GM23338 (cell line): ENCODE measurements around the gene CASTOR1. TPM values are rescaled to one million over a fixed set of nuclear protein-coding genes. Genes with fewer than 3 reads are reported as not detected.
A peak's percentile ranks its signal among the peaks of the same experiment; 100 is the strongest.

Experiments used
- ATAC-seq: fragments of 200-7000 bp; cut with Tn5 transposase; 3 replicates; pipeline ENCODE4 v1.9.1; 2020
- DNase-seq: peaks from one replicate; pipeline ENCODE4 v3.0.0-alpha.2; 2015; ENCODE audit warnings: low spot score
- H2AFZ ChIP-seq: fragments of 200-600 bp; sonication (generic); 2 replicates; pipeline ENCODE4 v1.8.0; 2016; ENCODE audit warnings: antibody characterized with exemption, mild to moderate bottlenecking, moderate library complexity
- H3F3A ChIP-seq: fragments of 200-600 bp; sonication (generic); replicated peaks from 2 replicates; pipeline ENCODE4 v1.8.0; 2017; ENCODE audit warnings: antibody characterized with exemption, mixed run types, low read depth
- H3K27ac ChIP-seq: fragments of 200-600 bp; sonication (generic); 2 replicates; pipeline ENCODE4 v1.6.1; 2016; ENCODE audit warnings: low read depth
- H3K27me3 ChIP-seq: fragments of 200-600 bp; sonication (generic); 2 replicates; pipeline ENCODE4 v1.8.0; 2016; ENCODE audit warnings: mild to moderate bottlenecking, mixed run types, moderate library complexity; ENCODE audit not compliant: insufficient read depth
- H3K36me3 ChIP-seq: fragments of 200-600 bp; sonication (generic); 2 replicates; pipeline ENCODE4 v1.8.0; 2016; ENCODE audit warnings: mild to moderate bottlenecking; ENCODE audit not compliant: insufficient read depth
- H3K4me1 ChIP-seq: fragments of 200-600 bp; sonication (generic); 2 replicates; pipeline ENCODE4 v1.8.0; 2016; ENCODE audit warnings: mild to moderate bottlenecking, moderate library complexity; ENCODE audit not compliant: insufficient read depth
- H3K4me2 ChIP-seq: fragments of 200-600 bp; sonication (generic); 2 replicates; pipeline ENCODE4 v1.7.1; 2017; ENCODE audit warnings: mixed run types
- H3K4me3 ChIP-seq: fragments of 200-600 bp; sonication (generic); 2 replicates; pipeline ENCODE4 v1.6.1; 2016; ENCODE audit warnings: mixed run types
- H3K79me2 ChIP-seq: fragments of 200-600 bp; sonication (generic); replicated peaks from 2 replicates; pipeline ENCODE4 v1.8.0; 2017; ENCODE audit warnings: mild to moderate bottlenecking; ENCODE audit not compliant: insufficient read depth
- H3K9me2 ChIP-seq: fragments of 200-600 bp; sonication (generic); 2 replicates; pipeline ENCODE4 v1.8.0; 2017; ENCODE audit not compliant: insufficient read depth
- H4K20me1 ChIP-seq: fragments of 200-600 bp; sonication (generic); replicated peaks from 2 replicates; pipeline ENCODE4 v1.8.0; 2017; ENCODE audit warnings: mild to moderate bottlenecking; ENCODE audit not compliant: insufficient read depth
- H3K27ac Mint-ChIP-seq: 2 replicates; pipeline ENCODE4 v1.8.0; 2020; ENCODE audit warnings: inconsistent platforms, mild to moderate bottlenecking, moderate library complexity, mixed read lengths
- H3K27me3 Mint-ChIP-seq: 3 replicates; pipeline ENCODE4 v1.8.0; 2022; ENCODE audit warnings: low read depth, mild to moderate bottlenecking, moderate library complexity, mixed read lengths, inconsistent platforms; ENCODE audit not compliant: insufficient read depth, poor library complexity
- H3K36me3 Mint-ChIP-seq: 3 replicates; pipeline ENCODE4 v1.8.0; 2021; ENCODE audit warnings: low read depth, mild to moderate bottlenecking, inconsistent platforms, moderate library complexity, mixed read lengths
- H3K4me1 Mint-ChIP-seq: 3 replicates; pipeline ENCODE4 v1.8.0; 2020; ENCODE audit warnings: mild to moderate bottlenecking, inconsistent platforms, mixed read lengths
- H3K4me3 Mint-ChIP-seq: 3 replicates; pipeline ENCODE4 v1.8.0; 2021; ENCODE audit warnings: moderate library complexity, mild to moderate bottlenecking, inconsistent platforms, mixed read lengths
- H3K9me3 Mint-ChIP-seq: 3 replicates; pipeline ENCODE4 v1.8.0; 2020; ENCODE audit warnings: moderate library complexity, mild to moderate bottlenecking, inconsistent platforms, mixed read lengths
- CREB1 ChIP-seq: fragments of 250-450 bp; sonication (Bioruptor Pico); IDR thresholded peaks from 2 replicates; pipeline ENCODE4 v1.5.0; 2020; ENCODE audit warnings: low read depth, mild to moderate bottlenecking, moderate library complexity
- ETS1 ChIP-seq: IDR thresholded peaks from 2 replicates; pipeline ENCODE4 v1.6.1; 2016; ENCODE audit warnings: antibody characterized with exemption
- EZH2 ChIP-seq: fragments of 200-600 bp; sonication (generic); IDR thresholded peaks from one replicate; pipeline ENCODE4 v1.8.0; 2017; ENCODE audit warnings: antibody characterized with exemption, mild to moderate bottlenecking, low read depth; ENCODE audit not compliant: unreplicated experiment
- EZH2phosphoT487 ChIP-seq: fragments of 200-600 bp; sonication (generic); IDR thresholded peaks from one replicate; pipeline ENCODE4 v1.8.1; 2018; ENCODE audit warnings: antibody characterized with exemption; ENCODE audit not compliant: unreplicated experiment
- NANOG ChIP-seq: IDR thresholded peaks from 2 replicates; pipeline ENCODE4 v1.6.1; 2016; ENCODE audit warnings: antibody characterized with exemption, borderline replicate concordance
- POLR2AphosphoS5 ChIP-seq: IDR thresholded peaks from 2 replicates; pipeline ENCODE4 v1.6.1; 2016; ENCODE audit warnings: antibody characterized with exemption, low read depth
- REST ChIP-seq: IDR thresholded peaks from one replicate; pipeline ENCODE4 v1.6.1; 2018; ENCODE audit warnings: antibody characterized with exemption; ENCODE audit not compliant: unreplicated experiment
- STAT1 ChIP-seq: IDR thresholded peaks from one replicate; pipeline ENCODE4 v1.6.1; 2016; ENCODE audit warnings: antibody characterized with exemption; ENCODE audit not compliant: unreplicated experiment
- ZNF114 ChIP-seq: fragments of 250-450 bp; sonication (Bioruptor Pico); IDR thresholded peaks from 2 replicates; pipeline ENCODE4 v1.5.0; 2020; ENCODE audit warnings: mild to moderate bottlenecking, moderate library complexity
- polyA plus RNA-seq: library from polyadenylated mRNA; unstranded; fragments of >200 nt; fragmentation: Nextera tagmentation; extraction: Ambion mirVana; gene quantifications from 2 replicates; pipeline ENCODE4 v1.2.1, GENCODE V29; 2016
- total RNA-seq: library from RNA; depleted of rRNA; stranded (reverse); fragments of >200 nt; shearing (Covaris generic); gene quantifications from 2 replicates; pipeline ENCODE4 v1.2.3, GENCODE V29; 2014
- TF ChIP-seq, protein P1 (sequence below): fragments of 250-450 bp; sonication (Bioruptor Pico); IDR thresholded peaks from 2 replicates; pipeline ENCODE4 v1.5.0; 2020; ENCODE audit warnings: mild to moderate bottlenecking, moderate library complexity

CASTOR1 gene
- total and polyA plus RNA-seq, 2 experiments from 2014 or later: 11.3 to 23.2 TPM

- Mint-ChIP-seq H3K4me1 (peaks cover 25% of the 10 kb centered on the region), H3K36me3 (peaks cover 11% of the 10 kb centered on the region), H3K9me3 (no peaks in the 10 kb centered on the region), H3K4me3 (peak within 1 kb of the TSS; percentile 76), H3K27me3 (peaks cover 8% of the 10 kb centered on the region), H3K27ac (peak within 1 kb of the TSS; percentile 83; the same call in 1 of the 2 replicates)
- H3K79me2 ChIP-seq: no peaks in the 10 kb centered on the region
- peaks cover 6% of the 10 kb centered on the region for H3K4me1 ChIP-seq
- H3F3A ChIP-seq: peaks cover 9% of the 10 kb centered on the region
- peak within 1 kb of the TSS; percentile 79; the same call in 1 of the 2 replicates for H3K27ac ChIP-seq
- TF ChIP-seq ETS1 (no peak), EZH2phosphoT487 (no peak), REST (no peak), EZH2 (no peak), NANOG (no peak), POLR2AphosphoS5 (no peak; the same call in 1 of the 2 replicates), ZNF114 (CRISPR knock-in tag) (no peak), STAT1 (no peak), CREB1 (CRISPR knock-in tag) (no peak)
- TF ChIP-seq, protein P1, sequence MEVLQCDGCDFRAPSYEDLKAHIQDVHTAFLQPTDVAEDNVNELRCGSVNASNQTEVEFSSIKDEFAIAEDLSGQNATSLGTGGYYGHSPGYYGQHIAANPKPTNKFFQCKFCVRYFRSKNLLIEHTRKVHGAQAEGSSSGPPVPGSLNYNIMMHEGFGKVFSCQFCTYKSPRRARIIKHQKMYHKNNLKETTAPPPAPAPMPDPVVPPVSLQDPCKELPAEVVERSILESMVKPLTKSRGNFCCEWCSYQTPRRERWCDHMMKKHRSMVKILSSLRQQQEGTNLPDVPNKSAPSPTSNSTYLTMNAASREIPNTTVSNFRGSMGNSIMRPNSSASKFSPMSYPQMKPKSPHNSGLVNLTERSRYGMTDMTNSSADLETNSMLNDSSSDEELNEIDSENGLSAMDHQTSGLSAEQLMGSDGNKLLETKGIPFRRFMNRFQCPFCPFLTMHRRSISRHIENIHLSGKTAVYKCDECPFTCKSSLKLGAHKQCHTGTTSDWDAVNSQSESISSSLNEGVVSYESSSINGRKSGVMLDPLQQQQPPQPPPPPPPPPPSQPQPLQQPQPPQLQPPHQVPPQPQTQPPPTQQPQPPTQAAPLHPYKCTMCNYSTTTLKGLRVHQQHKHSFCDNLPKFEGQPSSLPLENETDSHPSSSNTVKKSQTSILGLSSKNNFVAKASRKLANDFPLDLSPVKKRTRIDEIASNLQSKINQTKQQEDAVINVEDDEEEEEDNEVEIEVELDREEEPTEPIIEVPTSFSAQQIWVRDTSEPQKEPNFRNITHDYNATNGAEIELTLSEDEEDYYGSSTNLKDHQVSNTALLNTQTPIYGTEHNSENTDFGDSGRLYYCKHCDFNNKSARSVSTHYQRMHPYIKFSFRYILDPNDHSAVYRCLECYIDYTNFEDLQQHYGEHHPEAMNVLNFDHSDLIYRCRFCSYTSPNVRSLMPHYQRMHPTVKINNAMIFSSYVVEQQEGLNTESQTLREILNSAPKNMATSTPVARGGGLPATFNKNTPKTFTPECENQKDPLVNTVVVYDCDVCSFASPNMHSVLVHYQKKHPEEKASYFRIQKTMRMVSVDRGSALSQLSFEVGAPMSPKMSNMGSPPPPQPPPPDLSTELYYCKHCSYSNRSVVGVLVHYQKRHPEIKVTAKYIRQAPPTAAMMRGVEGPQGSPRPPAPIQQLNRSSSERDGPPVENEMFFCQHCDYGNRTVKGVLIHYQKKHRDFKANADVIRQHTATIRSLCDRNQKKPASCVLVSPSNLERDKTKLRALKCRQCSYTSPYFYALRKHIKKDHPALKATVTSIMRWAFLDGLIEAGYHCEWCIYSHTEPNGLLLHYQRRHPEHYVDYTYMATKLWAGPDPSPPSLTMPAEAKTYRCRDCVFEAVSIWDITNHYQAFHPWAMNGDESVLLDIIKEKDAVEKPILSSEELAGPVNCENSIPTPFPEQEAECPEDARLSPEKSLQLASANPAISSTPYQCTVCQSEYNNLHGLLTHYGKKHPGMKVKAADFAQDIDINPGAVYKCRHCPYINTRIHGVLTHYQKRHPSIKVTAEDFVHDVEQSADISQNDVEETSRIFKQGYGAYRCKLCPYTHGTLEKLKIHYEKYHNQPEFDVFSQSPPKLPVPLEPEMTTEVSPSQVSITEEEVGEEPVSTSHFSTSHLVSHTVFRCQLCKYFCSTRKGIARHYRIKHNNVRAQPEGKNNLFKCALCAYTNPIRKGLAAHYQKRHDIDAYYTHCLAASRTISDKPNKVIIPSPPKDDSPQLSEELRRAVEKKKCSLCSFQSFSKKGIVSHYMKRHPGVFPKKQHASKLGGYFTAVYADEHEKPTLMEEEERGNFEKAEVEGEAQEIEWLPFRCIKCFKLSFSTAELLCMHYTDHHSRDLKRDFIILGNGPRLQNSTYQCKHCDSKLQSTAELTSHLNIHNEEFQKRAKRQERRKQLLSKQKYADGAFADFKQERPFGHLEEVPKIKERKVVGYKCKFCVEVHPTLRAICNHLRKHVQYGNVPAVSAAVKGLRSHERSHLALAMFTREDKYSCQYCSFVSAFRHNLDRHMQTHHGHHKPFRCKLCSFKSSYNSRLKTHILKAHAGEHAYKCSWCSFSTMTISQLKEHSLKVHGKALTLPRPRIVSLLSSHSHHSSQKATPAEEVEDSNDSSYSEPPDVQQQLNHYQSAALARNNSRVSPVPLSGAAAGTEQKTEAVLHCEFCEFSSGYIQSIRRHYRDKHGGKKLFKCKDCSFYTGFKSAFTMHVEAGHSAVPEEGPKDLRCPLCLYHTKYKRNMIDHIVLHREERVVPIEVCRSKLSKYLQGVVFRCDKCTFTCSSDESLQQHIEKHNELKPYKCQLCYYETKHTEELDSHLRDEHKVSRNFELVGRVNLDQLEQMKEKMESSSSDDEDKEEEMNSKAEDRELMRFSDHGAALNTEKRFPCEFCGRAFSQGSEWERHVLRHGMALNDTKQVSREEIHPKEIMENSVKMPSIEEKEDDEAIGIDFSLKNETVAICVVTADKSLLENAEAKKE: no peak
- H3K4me2 ChIP-seq: peak within 1 kb of the TSS; percentile 92
- H3K4me3 ChIP-seq: peak within 1 kb of the TSS; percentile 77
- ATAC-seq (peak; percentile 92), DNase-seq (peak; percentile 99)
- H2AFZ ChIP-seq: peak within 1 kb of the TSS; percentile 93; the same call in 1 of the 2 replicates
- H3K36me3 ChIP-seq: no peaks in the 10 kb centered on the region
- H3K27me3 ChIP-seq: no peaks in the 10 kb centered on the region
- peaks cover 8% of the 10 kb centered on the region; the same call in 1 of the 2 replicates for H4K20me1 ChIP-seq
- no peaks in the 10 kb centered on the region for H3K9me2 ChIP-seq
Measured at GRCh38 chr22:30326706-30327362, 37.5 kb upstream of the CASTOR1 start, which contains the start of gene TBC1D10A. Gene TBC1D10A (minus strand): TSS chr22:30326941. CDS start chr22:30326881, 60 bp downstream.
